GM23338 (cell line): ENCODE measurements around the gene SDE2. TPM values are rescaled to one million over a fixed set of nuclear protein-coding genes. Genes with fewer than 3 reads are reported as not detected.
"Not testable (repeated sequence)": the region's sequence is repeated elsewhere in the genome, so short reads cannot be mapped to it uniquely, and the experiment has no call there.

Experiments used
- ATAC-seq: fragments of 200-7000 bp; cut with Tn5 transposase; 3 replicates; pipeline ENCODE4 v1.9.1; 2020
- DNase-seq: peaks from one replicate; pipeline ENCODE4 v3.0.0-alpha.2; 2015; ENCODE audit warnings: low spot score
- H2AFZ ChIP-seq: fragments of 200-600 bp; sonication (generic); 2 replicates; pipeline ENCODE4 v1.8.0; 2016; ENCODE audit warnings: antibody characterized with exemption, mild to moderate bottlenecking, moderate library complexity
- H3F3A ChIP-seq: fragments of 200-600 bp; sonication (generic); replicated peaks from 2 replicates; pipeline ENCODE4 v1.8.0; 2017; ENCODE audit warnings: antibody characterized with exemption, mixed run types, low read depth
- H3K27ac ChIP-seq: fragments of 200-600 bp; sonication (generic); 2 replicates; pipeline ENCODE4 v1.6.1; 2016; ENCODE audit warnings: low read depth
- H3K27me3 ChIP-seq: fragments of 200-600 bp; sonication (generic); 2 replicates; pipeline ENCODE4 v1.8.0; 2016; ENCODE audit warnings: mild to moderate bottlenecking, mixed run types, moderate library complexity; ENCODE audit not compliant: insufficient read depth
- H3K36me3 ChIP-seq: fragments of 200-600 bp; sonication (generic); 2 replicates; pipeline ENCODE4 v1.8.0; 2016; ENCODE audit warnings: mild to moderate bottlenecking; ENCODE audit not compliant: insufficient read depth
- H3K4me1 ChIP-seq: fragments of 200-600 bp; sonication (generic); 2 replicates; pipeline ENCODE4 v1.8.0; 2016; ENCODE audit warnings: mild to moderate bottlenecking, moderate library complexity; ENCODE audit not compliant: insufficient read depth
- H3K4me2 ChIP-seq: fragments of 200-600 bp; sonication (generic); 2 replicates; pipeline ENCODE4 v1.7.1; 2017; ENCODE audit warnings: mixed run types
- H3K4me3 ChIP-seq: fragments of 200-600 bp; sonication (generic); 2 replicates; pipeline ENCODE4 v1.6.1; 2016; ENCODE audit warnings: mixed run types
- H3K79me2 ChIP-seq: fragments of 200-600 bp; sonication (generic); replicated peaks from 2 replicates; pipeline ENCODE4 v1.8.0; 2017; ENCODE audit warnings: mild to moderate bottlenecking; ENCODE audit not compliant: insufficient read depth
- H3K9me2 ChIP-seq: fragments of 200-600 bp; sonication (generic); 2 replicates; pipeline ENCODE4 v1.8.0; 2017; ENCODE audit not compliant: insufficient read depth
- H4K20me1 ChIP-seq: fragments of 200-600 bp; sonication (generic); replicated peaks from 2 replicates; pipeline ENCODE4 v1.8.0; 2017; ENCODE audit warnings: mild to moderate bottlenecking; ENCODE audit not compliant: insufficient read depth
- H3K27ac Mint-ChIP-seq: 2 replicates; pipeline ENCODE4 v1.8.0; 2020; ENCODE audit warnings: inconsistent platforms, mild to moderate bottlenecking, moderate library complexity, mixed read lengths
- H3K27me3 Mint-ChIP-seq: 3 replicates; pipeline ENCODE4 v1.8.0; 2022; ENCODE audit warnings: low read depth, mild to moderate bottlenecking, moderate library complexity, mixed read lengths, inconsistent platforms; ENCODE audit not compliant: insufficient read depth, poor library complexity
- H3K36me3 Mint-ChIP-seq: 3 replicates; pipeline ENCODE4 v1.8.0; 2021; ENCODE audit warnings: low read depth, mild to moderate bottlenecking, inconsistent platforms, moderate library complexity, mixed read lengths
- H3K4me1 Mint-ChIP-seq: 3 replicates; pipeline ENCODE4 v1.8.0; 2020; ENCODE audit warnings: mild to moderate bottlenecking, inconsistent platforms, mixed read lengths
- H3K4me3 Mint-ChIP-seq: 3 replicates; pipeline ENCODE4 v1.8.0; 2021; ENCODE audit warnings: moderate library complexity, mild to moderate bottlenecking, inconsistent platforms, mixed read lengths
- H3K9me3 Mint-ChIP-seq: 3 replicates; pipeline ENCODE4 v1.8.0; 2020; ENCODE audit warnings: moderate library complexity, mild to moderate bottlenecking, inconsistent platforms, mixed read lengths
- ETS1 ChIP-seq: IDR thresholded peaks from 2 replicates; pipeline ENCODE4 v1.6.1; 2016; ENCODE audit warnings: antibody characterized with exemption
- JUNB ChIP-seq: IDR thresholded peaks from one replicate; pipeline ENCODE4 v1.6.1; 2016; ENCODE audit warnings: antibody characterized with exemption; ENCODE audit not compliant: unreplicated experiment
- polyA plus RNA-seq: library from polyadenylated mRNA; unstranded; fragments of >200 nt; fragmentation: Nextera tagmentation; extraction: Ambion mirVana; gene quantifications from 2 replicates; pipeline ENCODE4 v1.2.1, GENCODE V29; 2016
- total RNA-seq: library from RNA; depleted of rRNA; stranded (reverse); fragments of >200 nt; shearing (Covaris generic); gene quantifications from 2 replicates; pipeline ENCODE4 v1.2.3, GENCODE V29; 2014
- TF ChIP-seq, protein P1 (sequence below): IDR thresholded peaks from one replicate; pipeline ENCODE4 v1.6.1; 2018; ENCODE audit warnings: antibody characterized with exemption; ENCODE audit not compliant: unreplicated experiment
- TF ChIP-seq, protein P2 (sequence below): fragments of 250-450 bp; sonication (Bioruptor Pico); IDR thresholded peaks from 2 replicates; pipeline ENCODE4 v1.5.0; 2020; ENCODE audit warnings: mild to moderate bottlenecking, moderate library complexity

SDE2 gene
- total and polyA plus RNA-seq, 2 experiments from 2014 or later: 10.6 to 26.9 TPM

GRCh38 chr1:225936523-225936922 lies 62.6 kb downstream of the SDE2 start (continued):
- TF ChIP-seq, protein P1, sequence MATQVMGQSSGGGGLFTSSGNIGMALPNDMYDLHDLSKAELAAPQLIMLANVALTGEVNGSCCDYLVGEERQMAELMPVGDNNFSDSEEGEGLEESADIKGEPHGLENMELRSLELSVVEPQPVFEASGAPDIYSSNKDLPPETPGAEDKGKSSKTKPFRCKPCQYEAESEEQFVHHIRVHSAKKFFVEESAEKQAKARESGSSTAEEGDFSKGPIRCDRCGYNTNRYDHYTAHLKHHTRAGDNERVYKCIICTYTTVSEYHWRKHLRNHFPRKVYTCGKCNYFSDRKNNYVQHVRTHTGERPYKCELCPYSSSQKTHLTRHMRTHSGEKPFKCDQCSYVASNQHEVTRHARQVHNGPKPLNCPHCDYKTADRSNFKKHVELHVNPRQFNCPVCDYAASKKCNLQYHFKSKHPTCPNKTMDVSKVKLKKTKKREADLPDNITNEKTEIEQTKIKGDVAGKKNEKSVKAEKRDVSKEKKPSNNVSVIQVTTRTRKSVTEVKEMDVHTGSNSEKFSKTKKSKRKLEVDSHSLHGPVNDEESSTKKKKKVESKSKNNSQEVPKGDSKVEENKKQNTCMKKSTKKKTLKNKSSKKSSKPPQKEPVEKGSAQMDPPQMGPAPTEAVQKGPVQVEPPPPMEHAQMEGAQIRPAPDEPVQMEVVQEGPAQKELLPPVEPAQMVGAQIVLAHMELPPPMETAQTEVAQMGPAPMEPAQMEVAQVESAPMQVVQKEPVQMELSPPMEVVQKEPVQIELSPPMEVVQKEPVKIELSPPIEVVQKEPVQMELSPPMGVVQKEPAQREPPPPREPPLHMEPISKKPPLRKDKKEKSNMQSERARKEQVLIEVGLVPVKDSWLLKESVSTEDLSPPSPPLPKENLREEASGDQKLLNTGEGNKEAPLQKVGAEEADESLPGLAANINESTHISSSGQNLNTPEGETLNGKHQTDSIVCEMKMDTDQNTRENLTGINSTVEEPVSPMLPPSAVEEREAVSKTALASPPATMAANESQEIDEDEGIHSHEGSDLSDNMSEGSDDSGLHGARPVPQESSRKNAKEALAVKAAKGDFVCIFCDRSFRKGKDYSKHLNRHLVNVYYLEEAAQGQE: no peak
- TF ChIP-seq JUNB (no peak), ETS1 (no peak)
- TF ChIP-seq, protein P2, sequence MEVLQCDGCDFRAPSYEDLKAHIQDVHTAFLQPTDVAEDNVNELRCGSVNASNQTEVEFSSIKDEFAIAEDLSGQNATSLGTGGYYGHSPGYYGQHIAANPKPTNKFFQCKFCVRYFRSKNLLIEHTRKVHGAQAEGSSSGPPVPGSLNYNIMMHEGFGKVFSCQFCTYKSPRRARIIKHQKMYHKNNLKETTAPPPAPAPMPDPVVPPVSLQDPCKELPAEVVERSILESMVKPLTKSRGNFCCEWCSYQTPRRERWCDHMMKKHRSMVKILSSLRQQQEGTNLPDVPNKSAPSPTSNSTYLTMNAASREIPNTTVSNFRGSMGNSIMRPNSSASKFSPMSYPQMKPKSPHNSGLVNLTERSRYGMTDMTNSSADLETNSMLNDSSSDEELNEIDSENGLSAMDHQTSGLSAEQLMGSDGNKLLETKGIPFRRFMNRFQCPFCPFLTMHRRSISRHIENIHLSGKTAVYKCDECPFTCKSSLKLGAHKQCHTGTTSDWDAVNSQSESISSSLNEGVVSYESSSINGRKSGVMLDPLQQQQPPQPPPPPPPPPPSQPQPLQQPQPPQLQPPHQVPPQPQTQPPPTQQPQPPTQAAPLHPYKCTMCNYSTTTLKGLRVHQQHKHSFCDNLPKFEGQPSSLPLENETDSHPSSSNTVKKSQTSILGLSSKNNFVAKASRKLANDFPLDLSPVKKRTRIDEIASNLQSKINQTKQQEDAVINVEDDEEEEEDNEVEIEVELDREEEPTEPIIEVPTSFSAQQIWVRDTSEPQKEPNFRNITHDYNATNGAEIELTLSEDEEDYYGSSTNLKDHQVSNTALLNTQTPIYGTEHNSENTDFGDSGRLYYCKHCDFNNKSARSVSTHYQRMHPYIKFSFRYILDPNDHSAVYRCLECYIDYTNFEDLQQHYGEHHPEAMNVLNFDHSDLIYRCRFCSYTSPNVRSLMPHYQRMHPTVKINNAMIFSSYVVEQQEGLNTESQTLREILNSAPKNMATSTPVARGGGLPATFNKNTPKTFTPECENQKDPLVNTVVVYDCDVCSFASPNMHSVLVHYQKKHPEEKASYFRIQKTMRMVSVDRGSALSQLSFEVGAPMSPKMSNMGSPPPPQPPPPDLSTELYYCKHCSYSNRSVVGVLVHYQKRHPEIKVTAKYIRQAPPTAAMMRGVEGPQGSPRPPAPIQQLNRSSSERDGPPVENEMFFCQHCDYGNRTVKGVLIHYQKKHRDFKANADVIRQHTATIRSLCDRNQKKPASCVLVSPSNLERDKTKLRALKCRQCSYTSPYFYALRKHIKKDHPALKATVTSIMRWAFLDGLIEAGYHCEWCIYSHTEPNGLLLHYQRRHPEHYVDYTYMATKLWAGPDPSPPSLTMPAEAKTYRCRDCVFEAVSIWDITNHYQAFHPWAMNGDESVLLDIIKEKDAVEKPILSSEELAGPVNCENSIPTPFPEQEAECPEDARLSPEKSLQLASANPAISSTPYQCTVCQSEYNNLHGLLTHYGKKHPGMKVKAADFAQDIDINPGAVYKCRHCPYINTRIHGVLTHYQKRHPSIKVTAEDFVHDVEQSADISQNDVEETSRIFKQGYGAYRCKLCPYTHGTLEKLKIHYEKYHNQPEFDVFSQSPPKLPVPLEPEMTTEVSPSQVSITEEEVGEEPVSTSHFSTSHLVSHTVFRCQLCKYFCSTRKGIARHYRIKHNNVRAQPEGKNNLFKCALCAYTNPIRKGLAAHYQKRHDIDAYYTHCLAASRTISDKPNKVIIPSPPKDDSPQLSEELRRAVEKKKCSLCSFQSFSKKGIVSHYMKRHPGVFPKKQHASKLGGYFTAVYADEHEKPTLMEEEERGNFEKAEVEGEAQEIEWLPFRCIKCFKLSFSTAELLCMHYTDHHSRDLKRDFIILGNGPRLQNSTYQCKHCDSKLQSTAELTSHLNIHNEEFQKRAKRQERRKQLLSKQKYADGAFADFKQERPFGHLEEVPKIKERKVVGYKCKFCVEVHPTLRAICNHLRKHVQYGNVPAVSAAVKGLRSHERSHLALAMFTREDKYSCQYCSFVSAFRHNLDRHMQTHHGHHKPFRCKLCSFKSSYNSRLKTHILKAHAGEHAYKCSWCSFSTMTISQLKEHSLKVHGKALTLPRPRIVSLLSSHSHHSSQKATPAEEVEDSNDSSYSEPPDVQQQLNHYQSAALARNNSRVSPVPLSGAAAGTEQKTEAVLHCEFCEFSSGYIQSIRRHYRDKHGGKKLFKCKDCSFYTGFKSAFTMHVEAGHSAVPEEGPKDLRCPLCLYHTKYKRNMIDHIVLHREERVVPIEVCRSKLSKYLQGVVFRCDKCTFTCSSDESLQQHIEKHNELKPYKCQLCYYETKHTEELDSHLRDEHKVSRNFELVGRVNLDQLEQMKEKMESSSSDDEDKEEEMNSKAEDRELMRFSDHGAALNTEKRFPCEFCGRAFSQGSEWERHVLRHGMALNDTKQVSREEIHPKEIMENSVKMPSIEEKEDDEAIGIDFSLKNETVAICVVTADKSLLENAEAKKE (CRISPR knock-in tag): no peak

DNA sequence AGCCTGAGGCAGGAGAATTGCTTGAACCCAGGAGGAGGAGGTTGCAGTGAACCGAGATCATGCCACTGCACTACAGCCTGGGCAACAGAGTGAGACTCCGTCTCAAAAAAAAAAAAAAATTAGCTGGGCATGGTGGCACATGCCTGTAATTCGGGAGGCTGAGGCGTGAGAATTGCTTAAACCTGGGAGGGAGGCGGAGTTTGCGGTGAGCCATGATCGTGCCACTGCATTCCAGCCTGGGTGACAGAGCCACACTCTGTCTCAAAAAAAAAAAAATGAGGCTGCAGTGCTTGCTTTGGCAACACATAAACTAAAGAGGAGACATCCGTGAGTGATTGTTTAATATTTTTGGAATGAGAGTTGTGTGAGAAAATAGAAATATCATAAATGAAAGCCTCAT lies 63.1 kb downstream of the SDE2 start:
- not testable (repeated sequence) for H3K79me2 ChIP-seq, H3K36me3 ChIP-seq, H3K27ac Mint-ChIP-seq, H3K27me3 ChIP-seq, H3K4me1 Mint-ChIP-seq, H3K4me3 Mint-ChIP-seq, ATAC-seq, DNase-seq, H3K9me3 Mint-ChIP-seq, H3K4me3 ChIP-seq, H3F3A ChIP-seq, H3K36me3 Mint-ChIP-seq, H3K4me1 ChIP-seq, H3K4me2 ChIP-seq, H4K20me1 ChIP-seq, H3K9me2 ChIP-seq, H3K27ac ChIP-seq, H2AFZ ChIP-seq
- peaks cover 12% of the 10 kb centered on the region for H3K27me3 Mint-ChIP-seq
